Colon (tissue), 2 donors: Measurements from ENCODE around the gene EPN3.

Experiments
- FAIRE-seq: peaks from 2 replicates; lab custom pipeline; 2012; peaks lifted over from hg19 to GRCh38; lab: Jason Lieb, UNC
- donor health status: control.
- donor health status: control.

The EPN3 gene

GRCh38 chr17:50590946-50591737, 58.6 kb downstream of the EPN3 start:
- FAIRE-seq = no peak

GRCh38 chr17:50593321-50593720, 60.8 kb downstream of the EPN3 start:
- FAIRE-seq = no peak
